Upper lobe of right lung (tissue), 1 donor: Measurements from ENCODE around the gene RNF121. TPM values are rescaled to one million over a fixed set of nuclear protein-coding genes. Genes with fewer than 3 reads are reported as not detected.

Experiments used
- ATAC-seq: fragments of 200-7000 bp; cut with Tn5 transposase; one replicate; pipeline ENCODE4 v1.9.1; 2020; ENCODE audit warnings: mild to moderate bottlenecking, moderate library complexity
- DNase-seq: peaks from one replicate; pipeline ENCODE4 v3.0.0-alpha.2; 2020
- H3K27ac ChIP-seq: fragments of 200-600 bp; one replicate; pipeline ENCODE4 v1.8.0; 2022
- H3K27me3 ChIP-seq: fragments of 200-600 bp; one replicate; pipeline ENCODE4 v1.8.0; 2022; ENCODE audit warnings: mild to moderate bottlenecking
- H3K36me3 ChIP-seq: fragments of 200-600 bp; one replicate; pipeline ENCODE4 v1.8.0; 2022
- H3K4me1 ChIP-seq: fragments of 200-600 bp; one replicate; pipeline ENCODE4 v1.8.0; 2022
- H3K4me3 ChIP-seq: fragments of 200-600 bp; one replicate; pipeline ENCODE4 v1.8.0; 2022; ENCODE audit warnings: mild to moderate bottlenecking
- H3K9me3 ChIP-seq: fragments of 200-600 bp; one replicate; pipeline ENCODE4 v1.8.0; 2022
- intact Hi-C: fragments of 100-400 bp; cut with DNase I; formaldehyde crosslinking; loops from one replicate; pipeline ENCODE4 v1.11.0; 2022
- total RNA-seq: library from RNA; stranded (reverse); fragmentation: NEBNext Ultra II Directional; extraction: Animal tissue kit (Norgen Biotek cat#: 25700); gene quantifications from one replicate; pipeline ENCODE4 v1.2.1, GENCODE V29; 2021
- TF ChIP-seq, protein P1 (sequence below): fragments of 200-600 bp; IDR thresholded peaks from one replicate; pipeline ENCODE4 v1.8.0; 2022; ENCODE audit warnings: antibody characterized with exemption
- donor health status: DM: no; HTN: yes; CAD: no; lungs with severe emphysema.

The RNF121 gene
- total RNA-seq, 1 donor from 2014 or later = 26.8 TPM

DNA sequence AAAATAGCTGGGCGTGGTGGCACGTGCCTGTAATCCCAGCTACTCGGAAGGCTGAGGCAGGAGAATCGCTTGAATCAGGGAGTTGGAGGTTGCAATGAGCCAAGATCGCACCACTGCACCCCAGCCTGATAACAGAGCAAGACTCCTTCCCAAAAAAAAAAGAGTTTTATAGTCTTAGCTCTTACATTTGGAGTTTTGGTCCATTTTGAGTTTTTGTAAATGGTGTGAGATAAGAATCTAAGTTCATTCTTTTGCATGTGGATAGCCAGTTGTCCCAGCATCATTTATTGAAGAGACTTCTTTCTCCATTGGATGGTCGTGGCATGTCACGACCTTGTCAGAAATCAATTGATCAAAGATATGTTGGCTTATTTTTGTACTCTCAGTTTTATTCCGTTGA is 34.6 kb downstream of the RNF121 start:
- Histone ChIP-seq H3K4me3 (no peak overlapping the region), H3K4me1 (peaks cover 4% of the 10 kb centered on the region), H3K27me3 (no peaks in the 10 kb centered on the region), H3K36me3 (peaks cover 48% of the 10 kb centered on the region), H3K9me3 (no peaks in the 10 kb centered on the region), H3K27ac (no peak overlapping the region)
- TF ChIP-seq, protein P1, sequence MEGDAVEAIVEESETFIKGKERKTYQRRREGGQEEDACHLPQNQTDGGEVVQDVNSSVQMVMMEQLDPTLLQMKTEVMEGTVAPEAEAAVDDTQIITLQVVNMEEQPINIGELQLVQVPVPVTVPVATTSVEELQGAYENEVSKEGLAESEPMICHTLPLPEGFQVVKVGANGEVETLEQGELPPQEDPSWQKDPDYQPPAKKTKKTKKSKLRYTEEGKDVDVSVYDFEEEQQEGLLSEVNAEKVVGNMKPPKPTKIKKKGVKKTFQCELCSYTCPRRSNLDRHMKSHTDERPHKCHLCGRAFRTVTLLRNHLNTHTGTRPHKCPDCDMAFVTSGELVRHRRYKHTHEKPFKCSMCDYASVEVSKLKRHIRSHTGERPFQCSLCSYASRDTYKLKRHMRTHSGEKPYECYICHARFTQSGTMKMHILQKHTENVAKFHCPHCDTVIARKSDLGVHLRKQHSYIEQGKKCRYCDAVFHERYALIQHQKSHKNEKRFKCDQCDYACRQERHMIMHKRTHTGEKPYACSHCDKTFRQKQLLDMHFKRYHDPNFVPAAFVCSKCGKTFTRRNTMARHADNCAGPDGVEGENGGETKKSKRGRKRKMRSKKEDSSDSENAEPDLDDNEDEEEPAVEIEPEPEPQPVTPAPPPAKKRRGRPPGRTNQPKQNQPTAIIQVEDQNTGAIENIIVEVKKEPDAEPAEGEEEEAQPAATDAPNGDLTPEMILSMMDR = no peak
- intact Hi-C loops = no loop called here
- DNase-seq = no peak
- no peak for ATAC-seq

DNA sequence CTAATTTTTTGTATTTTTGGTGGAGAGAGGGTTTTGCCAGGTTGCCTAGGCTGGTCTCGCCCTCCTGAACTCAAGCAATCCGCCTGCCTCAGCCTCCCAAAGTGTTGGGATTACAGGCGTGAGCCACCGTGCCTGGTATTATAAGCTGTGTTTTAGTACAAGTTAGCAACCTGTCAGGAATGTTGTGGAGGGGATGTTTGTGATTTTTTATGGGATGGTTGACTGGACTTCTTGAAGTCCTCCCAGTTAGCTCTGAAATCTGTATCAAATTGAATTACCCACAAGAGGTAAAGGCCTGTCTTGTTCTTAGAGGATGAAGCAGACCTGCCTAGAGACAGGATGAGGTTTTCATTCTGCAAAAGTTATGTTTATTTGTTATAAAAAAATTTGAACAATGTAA is 35.8 kb downstream of the RNF121 start:
- Histone ChIP-seq H3K4me1 (peaks cover 4% of the 10 kb centered on the region), H3K27ac (no peak overlapping the region), H3K4me3 (no peak overlapping the region), H3K9me3 (no peaks in the 10 kb centered on the region), H3K27me3 (no peaks in the 10 kb centered on the region), H3K36me3 (peaks cover 50% of the 10 kb centered on the region)
- DNase-seq (no peak), ATAC-seq (no peak)
- intact Hi-C loops = no loop called here
- TF ChIP-seq, protein P1 = no peak

DNA sequence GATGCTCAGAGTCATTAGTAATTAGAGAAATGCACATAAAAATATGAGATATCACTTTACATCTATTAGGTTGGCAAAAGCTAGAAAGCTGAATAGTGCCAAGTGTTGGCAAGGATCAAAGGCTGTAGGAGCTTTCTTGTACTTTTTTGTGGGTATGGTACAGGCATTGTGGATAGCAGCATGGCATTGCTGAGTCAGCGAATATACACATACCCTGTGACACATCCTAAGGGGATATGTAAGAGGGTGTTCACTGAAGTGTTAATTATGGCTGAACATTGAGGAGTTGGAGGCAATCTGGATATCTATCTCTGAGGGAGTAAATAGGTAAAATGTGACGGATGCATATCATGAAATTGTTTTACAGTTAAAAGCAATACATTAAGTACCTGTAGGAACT is 42.8 kb downstream of the RNF121 start:
- Histone ChIP-seq H3K36me3 (peaks cover 28% of the 10 kb centered on the region), H3K9me3 (no peaks in the 10 kb centered on the region), H3K4me3 (no peak overlapping the region), H3K27me3 (no peaks in the 10 kb centered on the region), H3K4me1 (no peaks in the 10 kb centered on the region), H3K27ac (no peak overlapping the region)
- intact Hi-C loops = no loop called here
- TF ChIP-seq, protein P1 = no peak
- ATAC-seq (no peak), DNase-seq (no peak)

DNA sequence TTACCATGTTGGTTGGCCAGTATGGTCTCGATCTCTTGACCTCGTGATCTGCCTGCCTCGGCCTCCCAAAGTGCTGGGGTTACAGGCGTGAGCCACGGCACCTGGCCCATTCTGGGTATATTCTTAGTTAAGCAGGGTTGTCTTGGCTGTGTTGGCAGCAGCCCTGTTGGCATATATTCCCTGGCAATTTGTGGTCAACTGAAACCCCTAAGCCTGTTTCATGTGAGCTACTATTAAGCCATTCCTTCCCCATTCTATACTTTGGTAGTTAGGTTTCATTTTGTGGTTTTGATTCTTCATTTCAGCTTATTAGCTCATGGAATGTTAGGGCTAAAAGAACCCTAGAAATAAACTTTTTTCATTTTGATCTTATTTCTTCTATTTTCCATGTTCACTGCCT is 47.7 kb downstream of the RNF121 start:
- ATAC-seq (no peak), DNase-seq (no peak)
- intact Hi-C loops = no loop called here
- H3K27ac ChIP-seq = no peak overlapping the region
- H3K4me1 ChIP-seq = no peaks in the 10 kb centered on the region
- H3K9me3 ChIP-seq = no peaks in the 10 kb centered on the region
- TF ChIP-seq, protein P1 = no peak
- H3K4me3 ChIP-seq = no peak overlapping the region
- peaks cover 19% of the 10 kb centered on the region for H3K36me3 ChIP-seq
- no peaks in the 10 kb centered on the region for H3K27me3 ChIP-seq

DNA sequence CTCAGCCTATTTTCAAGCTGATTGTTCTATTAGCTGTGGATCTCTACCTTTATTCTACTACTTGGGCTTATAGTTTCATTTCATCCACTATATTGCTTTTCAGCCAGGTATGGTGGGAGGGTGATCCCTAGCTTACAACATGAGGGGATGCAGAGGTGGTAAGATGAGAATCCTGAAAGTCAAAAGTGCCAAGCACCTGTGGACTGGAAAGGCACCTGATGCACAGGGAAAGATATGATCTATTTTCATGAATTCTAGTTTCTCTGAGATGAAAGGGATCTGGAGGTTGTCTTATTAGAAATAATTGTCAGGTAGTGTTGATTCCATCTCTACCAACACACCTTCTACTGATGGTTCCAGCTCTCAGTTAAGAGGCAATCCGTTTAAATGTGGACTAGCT is 48.2 kb downstream of the RNF121 start:
- no peak for DNase-seq
- H3K27me3 ChIP-seq = no peaks in the 10 kb centered on the region
- intact Hi-C loops = no loop called here

More for the DNA sequence above, 48.2 kb downstream of the RNF121 start:
- no peaks in the 10 kb centered on the region for H3K9me3 ChIP-seq
- no peak overlapping the region for H3K27ac ChIP-seq
- no peaks in the 10 kb centered on the region for H3K4me1 ChIP-seq
- TF ChIP-seq, protein P1 = no peak
- ATAC-seq = no peak
- H3K36me3 ChIP-seq = peaks cover 19% of the 10 kb centered on the region
- no peak overlapping the region for H3K4me3 ChIP-seq
